SK-N-SH treated with all-trans-retinoic acid at 6 μM for 48 hours (cell line): ENCODE results near the gene CLIP3.

ENCODE experiments used
- ATAC-seq: fragments of 200-7000 bp; cut with Tn5 transposase; 3 replicates; pipeline ENCODE4 v1.9.1; 2020; ENCODE audit warnings: mild to moderate bottlenecking, moderate library complexity
- ARNTL ChIP-seq: fragments of 450-650 bp; formaldehyde crosslinking; IDR thresholded peaks from 2 replicates; pipeline ENCODE4 v1.5.0; 2020; ENCODE audit warnings: low read depth, mild to moderate bottlenecking, moderate library complexity, borderline replicate concordance
- BACH2 ChIP-seq: fragments of 250-450 bp; sonication (Bioruptor Pico); IDR thresholded peaks from 2 replicates; pipeline ENCODE4 v1.9.0; 2021; ENCODE audit warnings: mild to moderate bottlenecking, borderline replicate concordance
- CSDC2 ChIP-seq: fragments of 250-450 bp; sonication (Bioruptor Pico); IDR thresholded peaks from 2 replicates; pipeline ENCODE4 v1.5.0; 2020; ENCODE audit warnings: mild to moderate bottlenecking, moderate library complexity
- GLIS3 ChIP-seq: fragments of 250-450 bp; sonication (Bioruptor Pico); IDR thresholded peaks from 2 replicates; pipeline ENCODE4 v1.5.0; 2020; ENCODE audit warnings: mild to moderate bottlenecking, moderate library complexity
- ISL1 ChIP-seq: fragments of 250-450 bp; sonication (Bioruptor Pico); IDR thresholded peaks from 2 replicates; pipeline ENCODE4 v2.1.2; 2022; ENCODE audit warnings: mild to moderate bottlenecking, moderate library complexity
- PPARA ChIP-seq: fragments of 250-450 bp; sonication (Bioruptor Pico); IDR thresholded peaks from 2 replicates; pipeline ENCODE4 v1.5.0; 2020; ENCODE audit warnings: mild to moderate bottlenecking, borderline replicate concordance
- RARB ChIP-seq: fragments of 250-450 bp; sonication (Bioruptor Pico); IDR thresholded peaks from 2 replicates; pipeline ENCODE4 v1.8.0; 2021; ENCODE audit warnings: mild to moderate bottlenecking, moderate library complexity
- TCF4 ChIP-seq: fragments of 250-450 bp; sonication (Bioruptor Pico); IDR thresholded peaks from 2 replicates; pipeline ENCODE4 v1.8.0; 2021; ENCODE audit warnings: mild to moderate bottlenecking, moderate library complexity, borderline replicate concordance
- TOX ChIP-seq: fragments of 250-450 bp; sonication (Bioruptor Pico); IDR thresholded peaks from 2 replicates; pipeline ENCODE4 v1.8.0; 2021; ENCODE audit warnings: mild to moderate bottlenecking, moderate library complexity, borderline replicate concordance
- ZC3H10 ChIP-seq: fragments of 250-450 bp; sonication (Bioruptor Pico); IDR thresholded peaks from 2 replicates; pipeline ENCODE4 v1.5.1; 2021; ENCODE audit warnings: mild to moderate bottlenecking, moderate library complexity
- ZFP30 ChIP-seq: fragments of 450-650 bp; formaldehyde crosslinking; IDR thresholded peaks from 2 replicates; pipeline ENCODE4 v1.5.0; 2022; ENCODE audit warnings: mild to moderate bottlenecking, moderate library complexity
- ZNF565 ChIP-seq: fragments of 450-650 bp; formaldehyde crosslinking; conservative IDR thresholded peaks from 2 replicates; pipeline ENCODE4 v1.5.0; 2020; ENCODE audit warnings: low read depth, mild to moderate bottlenecking, moderate library complexity
- ZNF8 ChIP-seq: fragments of 450-650 bp; formaldehyde crosslinking; IDR thresholded peaks from 2 replicates; pipeline ENCODE4 v1.5.0; 2020; ENCODE audit warnings: mild to moderate bottlenecking, moderate library complexity
- TF ChIP-seq, protein P1 (sequence below): fragments of 250-450 bp; sonication (Bioruptor Pico); IDR thresholded peaks from 2 replicates; pipeline ENCODE4 v1.8.0; 2020; ENCODE audit warnings: mild to moderate bottlenecking, moderate library complexity, borderline replicate concordance
- TF ChIP-seq, protein P2 (sequence below): fragments of 250-450 bp; sonication (Bioruptor Pico); IDR thresholded peaks from 2 replicates; pipeline ENCODE4 v1.8.0; 2021; ENCODE audit warnings: low read depth, mild to moderate bottlenecking, moderate library complexity, borderline replicate concordance
- TF ChIP-seq, protein P3 (sequence below): fragments of 250-450 bp; sonication (Bioruptor Pico); IDR thresholded peaks from 2 replicates; pipeline ENCODE4 v1.5.0; 2020; ENCODE audit warnings: mild to moderate bottlenecking, moderate library complexity

Gene CLIP3

GRCh38 chr19:35978271-35978670 is 54.4 kb downstream of the CLIP3 start:
- TF ChIP-seq ZFP30 = no peak
- TF ChIP-seq, protein P1, sequence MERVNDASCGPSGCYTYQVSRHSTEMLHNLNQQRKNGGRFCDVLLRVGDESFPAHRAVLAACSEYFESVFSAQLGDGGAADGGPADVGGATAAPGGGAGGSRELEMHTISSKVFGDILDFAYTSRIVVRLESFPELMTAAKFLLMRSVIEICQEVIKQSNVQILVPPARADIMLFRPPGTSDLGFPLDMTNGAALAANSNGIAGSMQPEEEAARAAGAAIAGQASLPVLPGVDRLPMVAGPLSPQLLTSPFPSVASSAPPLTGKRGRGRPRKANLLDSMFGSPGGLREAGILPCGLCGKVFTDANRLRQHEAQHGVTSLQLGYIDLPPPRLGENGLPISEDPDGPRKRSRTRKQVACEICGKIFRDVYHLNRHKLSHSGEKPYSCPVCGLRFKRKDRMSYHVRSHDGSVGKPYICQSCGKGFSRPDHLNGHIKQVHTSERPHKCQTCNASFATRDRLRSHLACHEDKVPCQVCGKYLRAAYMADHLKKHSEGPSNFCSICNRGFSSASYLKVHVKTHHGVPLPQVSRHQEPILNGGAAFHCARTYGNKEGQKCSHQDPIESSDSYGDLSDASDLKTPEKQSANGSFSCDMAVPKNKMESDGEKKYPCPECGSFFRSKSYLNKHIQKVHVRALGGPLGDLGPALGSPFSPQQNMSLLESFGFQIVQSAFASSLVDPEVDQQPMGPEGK = no peak
- TF ChIP-seq GLIS3 = no peak
- no peak for TF ChIP-seq TCF4 (CRISPR knock-in tag)
- TF ChIP-seq RARB (CRISPR knock-in tag) = no peak
- TF ChIP-seq, protein P2, sequence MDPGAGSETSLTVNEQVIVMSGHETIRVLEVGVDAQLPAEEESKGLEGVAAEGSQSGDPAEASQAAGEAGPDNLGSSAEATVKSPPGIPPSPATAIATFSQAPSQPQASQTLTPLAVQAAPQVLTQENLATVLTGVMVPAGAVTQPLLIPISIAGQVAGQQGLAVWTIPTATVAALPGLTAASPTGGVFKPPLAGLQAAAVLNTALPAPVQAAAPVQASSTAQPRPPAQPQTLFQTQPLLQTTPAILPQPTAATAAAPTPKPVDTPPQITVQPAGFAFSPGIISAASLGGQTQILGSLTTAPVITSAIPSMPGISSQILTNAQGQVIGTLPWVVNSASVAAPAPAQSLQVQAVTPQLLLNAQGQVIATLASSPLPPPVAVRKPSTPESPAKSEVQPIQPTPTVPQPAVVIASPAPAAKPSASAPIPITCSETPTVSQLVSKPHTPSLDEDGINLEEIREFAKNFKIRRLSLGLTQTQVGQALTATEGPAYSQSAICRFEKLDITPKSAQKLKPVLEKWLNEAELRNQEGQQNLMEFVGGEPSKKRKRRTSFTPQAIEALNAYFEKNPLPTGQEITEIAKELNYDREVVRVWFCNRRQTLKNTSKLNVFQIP (CRISPR knock-in tag) = no peak
- no peak for TF ChIP-seq ISL1
- TF ChIP-seq BACH2 (CRISPR knock-in tag) = no peak
- ATAC-seq = no peak

- peak; percentile 58; the same call in 2 of the 3 replicates for ATAC-seq
- TF ChIP-seq, protein P1 = no peak
- TF ChIP-seq ZNF8 (CRISPR knock-in tag) (no peak), PPARA (CRISPR knock-in tag) (no peak), BACH2 (CRISPR knock-in tag) (no peak), ZC3H10 (CRISPR knock-in tag) (no peak), CSDC2 (CRISPR knock-in tag) (no peak), GLIS3 (no peak), ZNF565 (CRISPR knock-in tag) (no peak)
- TF ChIP-seq, protein P3, sequence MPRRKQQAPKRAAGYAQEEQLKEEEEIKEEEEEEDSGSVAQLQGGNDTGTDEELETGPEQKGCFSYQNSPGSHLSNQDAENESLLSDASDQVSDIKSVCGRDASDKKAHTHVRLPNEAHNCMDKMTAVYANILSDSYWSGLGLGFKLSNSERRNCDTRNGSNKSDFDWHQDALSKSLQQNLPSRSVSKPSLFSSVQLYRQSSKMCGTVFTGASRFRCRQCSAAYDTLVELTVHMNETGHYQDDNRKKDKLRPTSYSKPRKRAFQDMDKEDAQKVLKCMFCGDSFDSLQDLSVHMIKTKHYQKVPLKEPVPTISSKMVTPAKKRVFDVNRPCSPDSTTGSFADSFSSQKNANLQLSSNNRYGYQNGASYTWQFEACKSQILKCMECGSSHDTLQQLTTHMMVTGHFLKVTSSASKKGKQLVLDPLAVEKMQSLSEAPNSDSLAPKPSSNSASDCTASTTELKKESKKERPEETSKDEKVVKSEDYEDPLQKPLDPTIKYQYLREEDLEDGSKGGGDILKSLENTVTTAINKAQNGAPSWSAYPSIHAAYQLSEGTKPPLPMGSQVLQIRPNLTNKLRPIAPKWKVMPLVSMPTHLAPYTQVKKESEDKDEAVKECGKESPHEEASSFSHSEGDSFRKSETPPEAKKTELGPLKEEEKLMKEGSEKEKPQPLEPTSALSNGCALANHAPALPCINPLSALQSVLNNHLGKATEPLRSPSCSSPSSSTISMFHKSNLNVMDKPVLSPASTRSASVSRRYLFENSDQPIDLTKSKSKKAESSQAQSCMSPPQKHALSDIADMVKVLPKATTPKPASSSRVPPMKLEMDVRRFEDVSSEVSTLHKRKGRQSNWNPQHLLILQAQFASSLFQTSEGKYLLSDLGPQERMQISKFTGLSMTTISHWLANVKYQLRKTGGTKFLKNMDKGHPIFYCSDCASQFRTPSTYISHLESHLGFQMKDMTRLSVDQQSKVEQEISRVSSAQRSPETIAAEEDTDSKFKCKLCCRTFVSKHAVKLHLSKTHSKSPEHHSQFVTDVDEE (CRISPR knock-in tag) = no peak
Measured at GRCh38 chr19:35977446-35978222, 55.0 kb downstream of the CLIP3 start.

- ATAC-seq = 0 out of 3 replicates have a peak, but pooled peaks have one; percentile 47
Measured at GRCh38 chr19:35975608-35976214, 57.0 kb downstream of the CLIP3 start.

More at GRCh38 chr19:35975608-35976214, 57.0 kb downstream of the CLIP3 start:
- TF ChIP-seq, protein P1 = no peak
- TF ChIP-seq ARNTL (no peak), PPARA (CRISPR knock-in tag) (no peak), TOX (CRISPR knock-in tag) (no peak)
- TF ChIP-seq, protein P3 (CRISPR knock-in tag) = no peak
